ENCODE measurements around the gene OSTM1.
A peak's percentile ranks its signal among the peaks of the same experiment; 100 is the strongest.

Gene OSTM1, protein sequence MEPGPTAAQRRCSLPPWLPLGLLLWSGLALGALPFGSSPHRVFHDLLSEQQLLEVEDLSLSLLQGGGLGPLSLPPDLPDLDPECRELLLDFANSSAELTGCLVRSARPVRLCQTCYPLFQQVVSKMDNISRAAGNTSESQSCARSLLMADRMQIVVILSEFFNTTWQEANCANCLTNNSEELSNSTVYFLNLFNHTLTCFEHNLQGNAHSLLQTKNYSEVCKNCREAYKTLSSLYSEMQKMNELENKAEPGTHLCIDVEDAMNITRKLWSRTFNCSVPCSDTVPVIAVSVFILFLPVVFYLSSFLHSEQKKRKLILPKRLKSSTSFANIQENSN

DNA sequence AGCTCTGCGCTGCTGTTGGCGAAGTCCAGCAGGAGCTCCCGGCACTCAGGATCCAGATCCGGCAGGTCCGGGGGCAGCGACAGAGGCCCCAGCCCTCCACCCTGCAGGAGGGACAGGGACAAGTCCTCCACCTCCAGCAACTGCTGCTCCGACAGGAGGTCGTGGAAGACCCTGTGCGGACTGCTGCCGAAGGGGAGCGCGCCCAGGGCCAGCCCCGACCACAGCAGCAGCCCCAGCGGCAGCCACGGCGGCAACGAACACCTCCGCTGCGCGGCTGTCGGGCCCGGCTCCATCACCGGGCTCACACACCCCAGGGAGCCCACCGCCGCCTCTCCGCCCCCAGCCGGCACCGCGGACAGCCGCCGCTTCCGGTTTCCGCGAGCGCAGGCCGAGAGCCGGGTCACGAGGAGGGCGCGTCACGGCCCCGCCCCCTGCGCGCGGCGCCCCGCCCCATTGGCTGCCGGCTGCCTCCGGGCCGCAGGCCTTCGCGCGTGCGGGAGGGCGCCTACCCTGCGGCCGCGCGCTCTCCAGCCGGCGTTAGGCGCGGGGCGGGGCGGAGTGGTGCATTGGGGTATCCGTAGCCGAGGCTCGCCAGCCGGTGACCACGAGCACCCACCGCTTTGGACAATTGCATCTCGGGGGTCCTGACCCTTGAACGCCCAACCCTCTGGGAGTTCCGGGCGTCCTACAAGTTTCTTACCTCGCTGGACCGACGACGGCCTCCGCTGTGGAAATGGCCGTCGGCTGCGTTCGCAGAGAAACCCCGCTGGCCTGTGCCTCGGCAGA, at the start of gene OSTM1:
Gene OSTM1, minus strand, starts transcription at position 383 of the 786 bp plus-strand sequence. Its CDS starts 90 bp downstream, at position 293.
- DNase-seq: peak; percentile 67 to 75

DNA sequence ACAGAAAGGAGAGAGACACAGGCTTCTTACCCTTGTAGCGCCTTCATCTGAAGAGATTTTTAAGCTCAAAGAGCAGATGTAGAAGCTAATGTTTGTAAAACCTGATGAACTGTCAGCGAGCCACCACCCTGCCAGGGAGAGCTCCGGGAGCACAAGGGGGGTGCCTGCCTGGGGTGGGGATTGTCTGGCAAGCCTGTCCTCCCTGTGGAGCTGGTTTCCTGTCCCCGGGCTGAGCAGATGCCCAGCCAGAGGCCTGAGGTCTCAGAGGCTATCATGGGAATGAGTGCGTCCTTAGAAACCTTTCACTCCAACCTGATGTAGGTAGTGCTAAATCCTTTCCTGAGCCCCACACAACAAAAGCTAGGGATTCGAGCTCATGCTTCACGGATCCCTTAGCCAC, 49.4 kb upstream of the OSTM1 start:
- DNase-seq: no peak

GRCh38 chr6:108123481-108123929, 49.0 kb upstream of the OSTM1 start:
- DNase-seq: no peak

- DNase-seq: no peak
Measured at GRCh38 chr6:108121612-108122011, 47.1 kb upstream of the OSTM1 start.

- no peak for DNase-seq
Measured at GRCh38 chr6:108120311-108120710, 45.8 kb upstream of the OSTM1 start.

DNA sequence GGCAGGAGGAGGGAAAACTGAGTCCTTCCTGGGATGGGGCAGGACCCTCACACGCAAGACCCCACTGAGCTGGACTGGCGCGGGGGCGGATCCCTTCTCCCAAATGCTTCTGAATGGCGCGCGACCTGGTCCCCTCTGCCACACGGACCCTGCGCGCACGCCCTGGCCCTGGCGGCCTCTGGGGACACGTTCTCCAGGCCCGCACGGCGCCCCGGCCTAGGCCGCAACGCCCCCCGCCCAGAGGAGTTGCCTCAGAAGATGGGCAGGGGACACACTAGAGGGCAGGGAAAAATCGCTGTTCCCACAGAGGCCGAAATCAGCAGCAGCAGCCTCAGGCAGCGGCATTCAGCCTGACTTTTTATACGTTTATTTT, 45.2 kb upstream of the OSTM1 start:
- DNase-seq: no peak

DNA sequence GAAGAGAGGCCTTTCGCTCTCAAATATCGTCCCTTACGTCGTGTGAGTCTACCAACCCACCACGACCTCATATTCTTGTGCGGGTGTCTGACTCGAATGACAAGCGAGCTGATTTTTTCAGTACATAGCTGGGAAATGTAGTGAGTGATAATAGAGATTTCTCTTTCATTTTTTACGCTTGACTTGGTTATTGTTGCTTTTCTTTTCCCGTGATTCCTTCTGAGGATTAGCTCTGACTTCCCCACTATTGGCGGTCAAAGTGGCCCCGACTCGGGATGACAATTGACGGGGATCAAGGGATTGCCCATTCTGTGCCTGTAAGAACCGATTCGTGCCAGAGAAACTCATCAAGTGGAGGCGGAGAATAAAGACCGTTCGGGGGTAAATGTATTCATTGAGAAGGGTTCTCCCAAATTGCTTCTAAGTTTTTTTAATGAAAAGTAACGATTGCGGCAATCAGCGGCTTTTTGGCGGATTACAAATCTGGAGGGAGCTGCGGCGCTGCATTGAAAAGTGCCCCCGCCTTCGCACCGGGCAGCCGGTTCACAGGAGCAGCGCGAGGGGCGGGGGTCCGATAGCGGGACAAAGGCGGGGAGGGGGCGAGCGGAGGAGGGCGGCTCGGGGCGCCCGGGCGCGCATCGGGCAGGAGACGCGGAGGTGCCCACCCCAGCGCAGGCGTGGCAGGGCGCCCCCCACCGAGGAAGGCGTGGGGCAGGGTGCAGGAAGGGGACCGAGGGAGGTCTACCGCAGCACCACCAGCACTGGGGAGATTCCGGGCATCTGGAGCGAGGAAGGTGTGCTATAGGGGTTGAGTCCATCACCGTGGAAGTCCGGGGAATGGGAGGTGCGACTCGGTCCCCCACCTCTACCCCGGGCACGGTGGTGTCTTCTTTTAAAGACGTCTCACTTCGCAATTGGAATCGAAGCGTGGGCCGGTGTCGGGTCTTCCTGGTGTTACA, 44.5 kb upstream of the OSTM1 start:
- DNase-seq: no peak

DNA sequence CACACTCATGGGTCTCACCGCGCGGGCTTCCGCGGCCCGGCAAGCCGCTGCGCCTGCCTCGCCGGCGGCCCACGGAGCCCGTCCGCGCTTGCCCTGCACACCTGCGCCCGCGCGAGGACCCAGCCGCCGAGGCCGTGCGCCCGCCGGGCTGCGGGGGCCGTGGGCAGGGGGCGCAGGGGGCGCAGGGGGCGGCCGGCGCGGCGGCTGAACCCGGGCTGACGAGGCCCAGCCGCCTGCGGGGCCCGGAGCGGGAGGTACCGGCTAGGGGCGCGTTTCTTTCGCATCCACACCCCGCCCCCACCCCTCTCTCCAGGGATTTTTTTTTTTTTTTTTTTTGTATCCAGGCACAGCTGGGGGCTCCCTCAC, 43.8 kb upstream of the OSTM1 start:
- DNase-seq: no peak

DNA sequence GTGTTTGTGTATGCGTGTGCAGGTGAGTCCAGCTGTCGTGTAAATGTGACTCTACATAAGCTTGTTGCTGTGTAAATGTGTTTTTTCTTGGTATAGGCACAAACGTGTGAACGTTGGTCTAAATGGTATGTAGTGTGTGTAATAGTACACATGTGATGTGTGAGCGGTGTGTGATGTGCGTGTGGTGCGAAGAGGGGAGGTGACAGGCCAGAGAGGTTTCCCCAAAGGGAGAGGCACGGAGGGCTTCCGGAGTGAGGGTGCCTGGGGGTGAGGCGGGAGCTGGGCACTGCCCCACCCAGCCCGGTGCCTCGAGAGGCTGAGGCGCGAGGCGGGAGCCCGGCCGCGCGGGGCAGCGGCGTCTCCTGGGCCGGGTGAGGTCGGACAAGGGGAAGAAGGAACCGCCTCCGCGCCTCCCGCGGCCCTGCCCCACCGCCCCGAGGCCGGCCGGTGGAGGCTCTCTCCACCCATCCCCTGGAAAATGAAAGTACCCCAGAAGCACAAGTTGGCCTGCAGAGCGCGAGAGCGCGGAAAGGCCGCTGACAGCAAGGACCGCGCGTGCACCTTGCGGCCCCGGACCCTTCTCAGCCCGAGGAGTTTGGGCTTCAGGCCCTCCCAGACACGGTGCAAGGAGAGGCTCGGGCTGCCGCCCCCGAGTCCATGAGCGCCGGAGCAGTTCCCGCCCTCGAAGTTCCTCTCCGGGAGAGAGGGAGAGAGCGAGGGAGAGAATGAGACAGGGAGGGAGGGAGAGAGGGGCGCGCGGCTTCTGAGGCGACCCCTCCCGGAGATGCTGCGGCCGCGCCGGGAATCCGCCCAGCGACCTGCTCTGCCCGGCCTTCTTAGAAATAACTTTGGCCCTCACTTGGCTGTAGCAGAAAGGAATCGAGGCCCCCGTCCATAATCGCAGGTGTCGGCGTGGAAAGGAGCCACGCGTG, 43.2 kb upstream of the OSTM1 start:
- no peak for DNase-seq

- DNase-seq: no peak
Measured at GRCh38 chr6:108116546-108117426, 42.2 kb upstream of the OSTM1 start.

GRCh38 chr6:108115598-108116058, 41.1 kb upstream of the OSTM1 start:
- DNase-seq: no peak

DNA sequence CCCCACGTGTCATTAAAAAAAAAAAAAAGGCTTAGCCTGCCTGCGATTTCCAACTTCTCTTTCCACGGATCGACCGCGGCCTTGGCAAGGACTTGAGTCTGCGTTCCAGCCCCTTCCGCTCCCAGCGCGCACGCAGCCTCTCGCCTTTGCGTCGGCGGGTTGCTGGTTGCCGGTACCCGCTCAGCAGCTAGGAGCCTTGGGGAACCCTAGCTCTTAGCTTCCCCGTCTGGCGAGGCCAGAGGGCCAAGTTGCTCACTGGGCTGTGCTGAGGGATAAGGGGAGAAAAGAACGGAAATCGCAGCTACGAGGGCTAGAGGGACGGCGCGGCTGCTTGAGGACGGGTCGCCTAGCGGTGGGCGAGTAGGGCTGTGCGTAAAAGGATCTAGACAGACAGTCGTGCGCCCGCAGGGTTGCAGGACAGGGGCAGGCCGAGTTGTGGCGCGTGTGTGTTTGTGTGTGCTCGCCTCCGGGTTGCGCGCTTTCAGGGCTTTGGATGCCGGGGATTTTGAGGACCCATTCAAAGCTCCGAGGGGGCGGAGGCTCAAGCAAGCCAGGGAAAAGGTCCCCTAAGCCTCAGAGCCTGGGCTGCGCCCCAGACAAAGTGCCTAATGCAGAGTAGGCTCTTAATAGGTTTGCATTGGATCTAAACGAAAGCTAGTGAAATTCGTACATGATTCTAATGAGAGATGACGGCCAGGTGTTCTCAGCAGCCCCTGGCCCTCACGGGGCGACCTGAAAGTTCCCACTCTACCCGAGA, 40.5 kb upstream of the OSTM1 start:
- no peak for DNase-seq

DNA sequence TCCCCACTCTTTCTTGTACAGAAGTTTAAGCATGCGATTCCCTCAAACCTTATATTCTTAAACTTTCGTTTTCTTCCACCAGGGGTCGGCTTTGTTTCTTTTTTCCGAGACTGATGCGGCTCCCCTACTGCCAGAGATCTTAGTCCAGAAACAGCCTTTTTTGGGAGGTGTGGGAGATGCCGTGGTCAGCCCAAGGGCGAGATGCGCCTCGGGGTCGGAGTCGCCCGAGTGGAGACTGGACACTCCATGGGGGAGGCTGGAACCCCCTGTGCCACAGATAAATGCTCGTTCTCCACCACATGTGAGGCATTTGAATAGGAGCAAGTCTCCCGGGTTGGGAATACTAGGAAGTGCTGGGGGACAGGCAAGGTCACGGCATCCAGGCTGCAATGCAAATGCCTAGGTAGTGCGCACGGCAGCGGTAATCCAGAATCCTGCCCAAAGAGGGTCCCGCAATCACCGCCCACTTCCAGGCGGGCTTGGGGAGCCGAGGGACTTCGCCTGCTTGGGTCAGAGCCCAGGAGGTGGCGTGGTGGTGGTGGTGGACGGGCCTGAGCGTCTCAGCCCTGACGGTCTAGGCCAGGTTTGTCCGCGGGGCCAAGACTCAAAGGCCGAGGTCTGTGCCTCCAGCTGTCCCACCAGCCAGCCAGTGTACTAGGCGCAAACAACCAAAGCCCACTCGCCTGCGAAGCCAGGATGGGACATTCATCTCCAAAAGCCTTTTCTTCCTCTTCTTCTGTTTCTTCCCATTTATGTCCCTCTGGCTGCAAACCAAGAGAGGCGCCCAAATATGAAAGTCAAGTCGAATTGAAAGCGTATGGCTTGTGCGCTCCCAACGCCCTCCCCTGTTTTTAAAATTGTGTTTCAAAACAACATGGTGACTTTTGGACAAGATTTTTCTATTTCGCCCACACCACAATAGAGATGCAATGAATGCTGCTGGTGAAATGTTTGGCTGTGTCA, 39.3 kb upstream of the OSTM1 start:
- DNase-seq: no peak

- no peak for DNase-seq
Measured at GRCh38 chr6:108108374-108108773, 33.8 kb upstream of the OSTM1 start.

DNA sequence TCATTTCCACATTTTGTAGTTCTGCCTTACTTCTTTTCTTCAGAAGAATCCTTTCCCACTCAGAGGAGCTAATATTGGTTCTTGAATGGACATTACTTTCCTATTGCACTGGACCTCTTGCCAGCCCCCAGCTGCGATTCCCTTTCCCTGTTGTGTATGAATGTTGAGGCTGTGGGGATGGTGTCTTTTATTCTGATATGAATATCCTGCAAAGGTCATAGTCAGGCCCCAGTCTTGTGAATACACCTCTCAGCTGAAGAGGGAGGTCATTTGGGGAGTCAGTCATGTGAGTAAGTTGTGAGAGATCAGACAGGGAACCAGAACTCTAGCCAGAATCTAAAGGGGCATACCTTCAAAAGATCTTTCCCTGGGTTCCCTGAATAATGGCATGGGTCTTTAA, 32.6 kb upstream of the OSTM1 start:
- no peak for DNase-seq

- no peak for DNase-seq
Measured at GRCh38 chr6:108106694-108107093, 32.2 kb upstream of the OSTM1 start.

- no peak for DNase-seq
Measured at GRCh38 chr6:108106261-108106660, 31.7 kb upstream of the OSTM1 start.

- DNase-seq: no peak
Measured at GRCh38 chr6:108105571-108105970, 31.0 kb upstream of the OSTM1 start.

GRCh38 chr6:108102965-108103364, 28.4 kb upstream of the OSTM1 start:
- DNase-seq: no peak

Data from NCI-H187 (cell line).